Epithelial cell of proximal tubule (primary cell): ENCODE data around the gene SYT8. TPM values are rescaled to one million over a fixed set of nuclear protein-coding genes. Genes with fewer than 3 reads are reported as not detected.

Experiments used
- DNase-seq: peaks from one replicate; pipeline ENCODE4 v3.0.0-alpha.2; 2011; ENCODE audit warnings: low read depth
- H3K4me3 ChIP-seq: 2 replicates; pipeline ENCODE4 v1.5.1; 2011; ENCODE audit warnings: low read depth, mild to moderate bottlenecking, low read length
- CTCF ChIP-seq: conservative IDR thresholded peaks from 2 replicates; pipeline ENCODE4 v1.5.1; 2012; ENCODE audit warnings: low read depth, mild to moderate bottlenecking, low read length
- total RNA-seq: library from RNA; depleted of rRNA; stranded (reverse); fragments of >200 nt; gene quantifications from 2 replicates; pipeline ENCODE4 v1.2.3, GENCODE V29; 2015

Gene SYT8
- total RNA-seq, 1 donor from 2014 or later = 0.81 TPM

DNA sequence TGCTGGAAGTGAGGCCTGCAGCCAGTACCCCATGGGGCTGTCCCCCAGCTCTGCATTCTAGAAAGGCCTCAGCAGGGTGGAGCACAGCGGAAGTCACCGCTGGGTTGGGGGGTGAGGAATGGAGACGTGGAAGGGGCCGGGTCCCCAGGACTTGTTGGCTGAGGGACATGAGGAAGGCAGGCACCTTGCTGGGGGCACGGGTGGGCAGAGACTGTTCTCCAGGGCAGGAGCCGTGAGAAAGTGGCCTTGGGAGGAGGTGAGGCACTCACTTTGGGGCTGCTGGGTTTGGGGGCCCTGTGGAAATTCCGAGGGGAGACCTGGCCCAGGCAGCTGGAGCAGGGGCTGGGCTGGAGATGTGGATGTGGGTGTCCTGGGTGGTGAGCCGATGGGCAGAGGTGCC lies 9.0 kb downstream of the SYT8 start:
- no peak overlapping the region for H3K4me3 ChIP-seq
- DNase-seq = no peak
- no peak for TF ChIP-seq CTCF

- DNase-seq = no peak
Measured at GRCh38 chr11:1844221-1845094, 9.7 kb downstream of the SYT8 start.

GRCh38 chr11:1845095-1845429 lies 10.3 kb downstream of the SYT8 start:
- DNase-seq = no peak
- TF ChIP-seq CTCF = no peak
- no peak overlapping the region for H3K4me3 ChIP-seq

More at GRCh38 chr11:1844221-1845094, 9.7 kb downstream of the SYT8 start:
- no peak overlapping the region for H3K4me3 ChIP-seq
- TF ChIP-seq CTCF = no peak

DNA sequence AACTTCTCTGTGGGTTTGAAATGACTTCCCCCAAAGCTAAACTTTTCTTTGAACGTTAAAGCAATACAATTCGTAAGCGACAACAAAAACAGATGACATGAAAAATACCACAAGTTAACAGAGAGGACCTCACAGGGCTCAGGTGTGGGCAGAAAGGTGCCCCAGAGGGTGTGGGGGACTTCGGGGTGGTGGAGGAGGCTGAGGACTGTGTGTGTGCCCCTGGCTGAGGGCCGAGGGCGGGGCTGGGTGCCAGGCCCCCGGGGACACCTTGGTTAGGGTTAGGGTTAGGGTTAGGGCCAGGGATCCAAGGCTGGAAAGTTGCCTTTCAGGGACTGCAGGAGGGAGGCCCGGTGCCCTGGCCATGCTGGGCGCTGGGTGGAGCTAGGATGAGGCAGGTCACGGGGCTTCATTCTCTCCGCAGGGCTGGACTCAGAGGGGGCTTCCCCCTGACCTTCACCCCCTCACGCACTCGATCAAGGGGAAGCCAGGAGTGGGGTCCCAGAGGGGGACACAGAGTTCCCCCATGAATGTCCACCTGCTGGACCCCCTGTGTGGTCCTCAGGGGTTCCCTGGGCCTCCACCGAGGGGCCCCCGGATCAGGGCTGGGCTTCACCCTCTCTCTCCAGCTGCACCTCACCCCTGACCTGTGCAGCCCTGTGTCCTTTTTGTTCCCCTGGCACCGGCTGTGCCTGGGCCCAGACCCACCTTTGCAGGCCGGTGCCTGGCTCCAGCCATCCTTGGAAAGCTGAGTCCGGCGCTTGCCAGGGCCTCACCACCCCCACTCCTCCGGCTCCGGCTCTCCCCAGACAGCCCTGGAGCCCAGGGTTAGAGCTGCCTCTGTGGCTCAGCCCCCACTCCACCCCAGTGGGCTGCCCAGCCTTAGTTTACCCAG lies 11.0 kb downstream of the SYT8 start:
- no peak for DNase-seq
- TF ChIP-seq CTCF = no peak
- no peak overlapping the region for H3K4me3 ChIP-seq

DNA sequence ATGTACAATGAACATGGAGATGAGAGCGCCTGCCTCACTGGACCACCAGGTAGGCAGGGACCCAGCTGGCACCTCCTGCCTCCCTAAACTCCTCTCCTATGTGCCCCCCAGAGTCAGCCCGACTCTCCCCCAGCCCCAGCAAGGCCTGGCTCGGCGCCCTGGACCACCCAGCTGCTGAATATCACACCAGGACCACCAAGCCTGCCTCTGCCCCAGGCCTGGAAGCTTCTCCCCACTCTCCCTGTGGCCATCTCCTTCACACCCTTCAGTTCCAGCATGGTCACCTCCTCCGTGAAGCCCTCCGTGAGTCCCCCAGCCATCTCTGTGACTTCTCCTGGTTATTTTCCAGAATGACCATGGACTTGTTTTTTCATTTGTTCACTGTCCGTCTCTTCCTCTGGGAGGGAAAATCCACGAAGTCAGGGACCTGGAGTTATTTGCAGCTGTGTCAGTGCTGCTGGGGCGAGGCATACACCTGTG lies 11.7 kb downstream of the SYT8 start:
- TF ChIP-seq CTCF = no peak
- no peak for DNase-seq

DNA sequence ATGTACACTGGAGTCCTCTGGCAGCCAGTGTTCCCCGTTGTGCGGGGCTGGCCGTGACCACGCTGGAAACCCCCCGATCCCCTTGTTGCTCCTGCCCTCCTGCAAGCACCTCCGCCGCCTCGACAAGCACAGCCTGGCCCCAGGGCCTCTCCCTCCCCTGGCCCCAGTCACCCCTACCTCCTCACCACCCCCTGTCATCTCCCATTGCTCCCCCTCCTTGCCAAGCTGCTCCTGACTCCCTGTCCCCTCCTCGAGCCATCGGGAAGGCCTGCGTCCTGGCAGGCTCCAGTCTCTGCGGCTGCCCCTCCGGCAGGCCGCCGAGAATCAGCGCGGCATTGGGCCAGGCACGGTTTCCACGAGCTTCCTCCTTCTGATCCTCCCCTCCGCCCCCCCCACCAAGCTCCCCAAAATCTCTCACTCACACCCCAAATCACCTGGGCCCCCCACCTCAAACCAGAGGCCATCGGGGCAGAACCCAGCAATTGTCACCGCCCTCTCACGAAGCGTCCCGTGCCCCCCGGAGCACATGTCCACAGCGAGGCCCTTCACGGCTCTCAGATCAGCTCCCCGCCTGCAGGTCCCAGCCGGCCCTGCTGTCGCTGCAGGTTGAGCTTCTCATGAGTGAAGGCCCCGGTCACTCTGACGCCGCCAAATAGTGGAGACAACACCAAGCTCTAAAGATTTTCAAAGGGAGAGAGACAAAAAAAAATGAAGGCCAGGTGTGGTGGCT lies 12.4 kb downstream of the SYT8 start:
- DNase-seq = no peak
- H3K4me3 ChIP-seq = no peak overlapping the region
- no peak for TF ChIP-seq CTCF

More for the DNA sequence above, 11.7 kb downstream of the SYT8 start:
- no peak overlapping the region for H3K4me3 ChIP-seq
